SU-DHL-6 (cell line): Measurements from ENCODE around the gene QSOX2.

Experiments used
- H2AFZ ChIP-seq: fragments of 200-600 bp; sonication (generic); 2 replicates; pipeline ENCODE4 v1.6.1; 2014; ENCODE audit warnings: low read depth, mild to moderate bottlenecking, moderate library complexity, mixed read lengths, antibody characterized with exemption, low read length; ENCODE audit not compliant: severe bottlenecking
- H3F3A ChIP-seq: fragments of 200-600 bp; shearing (Covaris generic); 2 replicates; pipeline ENCODE4 v1.6.0; 2016; ENCODE audit warnings: antibody characterized with exemption, mild to moderate bottlenecking; ENCODE audit not compliant: insufficient read depth
- H3K27ac ChIP-seq: fragments of 200-600 bp; sonication (generic); 2 replicates; pipeline ENCODE4 v1.5.1; 2016; ENCODE audit warnings: low read depth, mild to moderate bottlenecking, low read length, moderate library complexity, mixed read lengths
- H3K27me3 ChIP-seq: fragments of 200-600 bp; sonication (generic), shearing (Covaris generic); 2 replicates; pipeline ENCODE4 v1.6.0; 2014; ENCODE audit warnings: mild to moderate bottlenecking, low read length
- H3K36me3 ChIP-seq: fragments of 200-600 bp; sonication (generic); 2 replicates; pipeline ENCODE4 v1.6.1; 2014; ENCODE audit warnings: mild to moderate bottlenecking, low read length, mixed read lengths
- H3K4me2 ChIP-seq: fragments of 300-600, 200-600 bp; shearing (Covaris generic), sonication (generic); 2 replicates; pipeline ENCODE4 v1.6.0; 2014; ENCODE audit warnings: low read length, low read depth, mild to moderate bottlenecking; ENCODE audit not compliant: poor library complexity, severe bottlenecking
- H3K4me3 ChIP-seq: fragments of 200-600 bp; sonication (generic); 2 replicates; pipeline ENCODE4 v1.5.1; 2014; ENCODE audit warnings: antibody characterized with exemption, low read length, mild to moderate bottlenecking, mixed read lengths; ENCODE audit not compliant: insufficient read depth, poor library complexity, severe bottlenecking
- H3K79me2 ChIP-seq: fragments of 200-600 bp; sonication (generic); 2 replicates; pipeline ENCODE4 v1.6.1; 2014; ENCODE audit warnings: mild to moderate bottlenecking, low read length, moderate library complexity; ENCODE audit not compliant: insufficient read depth
- H3K9ac ChIP-seq: fragments of 200-600 bp; sonication (generic); 2 replicates; pipeline ENCODE4 v1.7.0; 2014; ENCODE audit warnings: mild to moderate bottlenecking, low read length
- H3K9me2 ChIP-seq: fragments of 200-600 bp; sonication (generic); replicated peaks from 2 replicates; pipeline ENCODE4 v1.6.1; 2014; ENCODE audit warnings: low read length; ENCODE audit not compliant: insufficient read depth
- H3K9me3 ChIP-seq: fragments of 200-600 bp; sonication (generic); 2 replicates; pipeline ENCODE4 v1.6.1; 2014; ENCODE audit warnings: low read length, mixed read lengths; ENCODE audit not compliant: insufficient read depth
- H4K20me1 ChIP-seq: fragments of 200-600 bp; sonication (generic); 2 replicates; pipeline ENCODE4 v1.6.1; 2014; ENCODE audit warnings: low read depth, mild to moderate bottlenecking, antibody characterized with exemption, low read length, moderate library complexity, mixed read lengths
- CTCF ChIP-seq: fragments of 200-600 bp; sonication (generic); IDR thresholded peaks from one replicate; pipeline ENCODE4 v1.5.1; 2017; ENCODE audit warnings: antibody characterized with exemption, mild to moderate bottlenecking, low read length, moderate library complexity; ENCODE audit not compliant: insufficient read depth, poor library complexity, severe bottlenecking
- EZH2phosphoT487 ChIP-seq: fragments of 200-600 bp; sonication (generic), shearing (Covaris generic); conservative IDR thresholded peaks from 2 replicates; pipeline ENCODE4 v1.6.1; 2018; ENCODE audit warnings: mild to moderate bottlenecking, antibody characterized with exemption, low read length, moderate library complexity, mixed read lengths

The QSOX2 gene

GRCh38 chr9:136283291-136284235, 38.0 kb upstream of the QSOX2 start:
- TF ChIP-seq CTCF = peak; percentile 90
- TF ChIP-seq EZH2phosphoT487 = no peak
- Histone ChIP-seq H3K9ac (no peak overlapping the region), H4K20me1 (no peaks in the 10 kb centered on the region), H3K27me3 (no peaks in the 10 kb centered on the region), H3K9me2 (no peaks in the 10 kb centered on the region), H2AFZ (no peak overlapping the region), H3K4me2 (peak overlapping the region; percentile 1), H3K79me2 (no peaks in the 10 kb centered on the region), H3K36me3 (no peaks in the 10 kb centered on the region), H3K4me3 (no peak overlapping the region), H3F3A (no peaks in the 10 kb centered on the region), H3K9me3 (no peaks in the 10 kb centered on the region), H3K27ac (no peak overlapping the region)

- H4K20me1 ChIP-seq = no peaks in the 10 kb centered on the region
- H3K27me3 ChIP-seq = no peaks in the 10 kb centered on the region
- H3K9ac ChIP-seq = no peak overlapping the region
- no peak overlapping the region for H3K4me3 ChIP-seq
- TF ChIP-seq EZH2phosphoT487 = no peak
- TF ChIP-seq CTCF = no peak
- no peak overlapping the region for H3K4me2 ChIP-seq
- no peaks in the 10 kb centered on the region for H3F3A ChIP-seq
- no peak overlapping the region for H2AFZ ChIP-seq
- no peaks in the 10 kb centered on the region for H3K36me3 ChIP-seq
- H3K79me2 ChIP-seq = no peaks in the 10 kb centered on the region
- H3K27ac ChIP-seq = no peak overlapping the region
- no peaks in the 10 kb centered on the region for H3K9me2 ChIP-seq
- no peaks in the 10 kb centered on the region for H3K9me3 ChIP-seq
Observed at GRCh38 chr9:136282272-136282861, 36.8 kb upstream of the QSOX2 start.

DNA sequence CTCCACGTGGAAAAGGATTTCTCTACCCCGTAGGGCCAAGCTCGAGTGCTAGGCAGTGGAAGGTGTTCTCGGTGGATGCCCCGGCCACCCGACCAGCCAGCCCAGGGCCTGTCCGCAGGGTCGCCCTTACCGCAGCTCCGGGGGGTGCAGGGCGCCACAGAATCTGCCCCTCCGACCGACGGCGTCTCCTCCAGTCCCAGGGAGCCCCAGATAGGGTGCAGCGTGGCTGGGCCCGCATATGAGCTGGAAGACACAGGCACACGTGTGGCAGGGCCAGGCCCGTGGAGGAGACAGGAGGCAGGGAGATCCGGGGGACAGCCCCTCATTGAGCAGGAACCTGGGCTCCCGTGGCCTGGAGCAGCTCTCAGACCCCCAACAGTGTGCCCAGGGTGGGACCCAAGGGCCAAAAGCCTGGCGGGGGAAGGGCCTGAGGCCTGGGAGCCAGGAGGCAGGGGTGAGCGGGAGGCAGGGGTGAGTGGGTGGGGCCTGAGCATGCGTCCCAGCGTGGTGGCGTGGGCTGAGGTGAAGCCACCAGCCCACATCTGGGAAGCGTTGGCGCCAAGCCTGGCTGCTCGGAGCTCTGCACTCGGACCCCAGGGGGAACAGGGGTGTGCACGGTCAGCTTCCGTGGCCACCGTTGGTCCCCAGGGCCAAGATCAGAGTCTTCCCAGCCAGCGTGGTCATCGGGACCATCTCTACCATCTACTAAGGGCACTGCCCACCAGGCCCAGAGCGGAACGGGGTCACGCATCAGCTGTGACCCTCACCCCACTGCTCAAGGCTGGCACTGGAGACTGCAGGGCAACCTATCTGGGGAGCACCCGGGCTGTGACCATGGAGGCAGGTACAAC, 36.0 kb upstream of the QSOX2 start:
- Histone ChIP-seq H3K4me3 (no peak overlapping the region), H2AFZ (no peak overlapping the region), H3K27me3 (no peaks in the 10 kb centered on the region), H4K20me1 (no peaks in the 10 kb centered on the region), H3K79me2 (no peaks in the 10 kb centered on the region), H3K36me3 (no peaks in the 10 kb centered on the region), H3K27ac (no peak overlapping the region), H3K9me3 (no peaks in the 10 kb centered on the region), H3F3A (no peaks in the 10 kb centered on the region), H3K4me2 (no peak overlapping the region), H3K9ac (no peak overlapping the region), H3K9me2 (no peaks in the 10 kb centered on the region)
- no peak for TF ChIP-seq CTCF
- no peak for TF ChIP-seq EZH2phosphoT487
